Measurements from ENCODE around the gene SNF8. TPM values are rescaled to one million over a fixed set of nuclear protein-coding genes. Genes with fewer than 3 reads are reported as not detected.

Gene SNF8
- total and polyA plus RNA-seq, 9 of the 15 experiments (the other 6 are each of a cell fraction or from before 2014, with no cell fraction given) = 6.9 to 149 (median 117) TPM

DNA sequence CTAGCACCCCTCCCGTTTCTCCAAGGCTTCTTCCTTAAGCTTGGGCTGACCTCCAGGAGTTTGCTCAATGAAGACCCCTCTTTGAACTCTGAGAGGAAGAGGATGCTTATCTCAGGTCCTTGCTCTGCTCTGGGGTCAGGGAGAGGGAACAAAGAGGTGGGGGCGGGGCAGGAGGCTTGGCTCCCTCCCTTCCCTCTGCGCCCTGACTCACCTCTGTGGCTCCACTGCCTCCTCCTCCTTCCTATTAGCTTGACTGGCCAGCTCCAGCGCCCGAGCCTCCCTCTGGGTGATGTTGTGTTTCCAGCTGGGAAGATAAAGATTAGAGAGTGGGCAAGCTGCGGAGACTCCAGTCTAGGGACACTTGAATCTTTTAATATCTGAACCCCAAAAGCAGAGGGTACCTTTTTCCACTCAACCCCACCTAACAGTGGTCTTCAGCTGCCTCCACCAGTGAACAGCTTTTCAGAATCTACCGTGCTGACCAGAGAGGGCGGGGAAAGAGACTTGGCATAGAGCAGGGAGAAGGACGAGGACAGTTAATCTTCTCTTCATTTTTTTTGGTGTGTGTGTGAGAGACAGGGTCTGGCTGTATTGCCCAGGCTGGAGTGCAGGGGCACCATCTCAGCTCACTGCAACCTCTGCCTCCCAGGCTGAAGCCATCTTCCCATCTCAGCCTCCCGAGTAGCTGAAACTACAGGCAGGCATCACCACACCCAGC is 17.0 kb upstream of the SNF8 start:
- 14% methylated on average over 7 of the region's 10 CpGs for WGBS (ENCODE audit: insufficient coverage, low coverage, missing lambda C conversion rate)
- no peaks in the 10 kb centered on the region for H3K9me1 ChIP-seq (ENCODE audit: control insufficient read depth, insufficient read depth, low read length)
- H3K36me3 ChIP-seq (ENCODE audit: control insufficient read depth, insufficient read depth, low read length) = no peaks in the 10 kb centered on the region
- ChIA-PET CTCF (ENCODE audit: low intra/inter-chr PET ratio) (no interaction called here), POLR2A (interaction anchor here (0.8 to 4.7 kb wide), 8 partner anchors 9 to 67 kb away, joined by 3 to 31 read pairs (median 4); partner anchors contain the start of gene SNF8)
- ATAC-seq (peak; percentile 97), FAIRE-seq (peak; percentile 85), DNase-seq (ENCODE audit: extremely low read depth in 1 of 4, low spot score in 3 of 4) (peak; percentile 77 to 89 (median 81))
- H3K27ac ChIP-seq (ENCODE audit: extremely low read depth, low read depth, low read length) = no peak overlapping the region
- H3K79me2 ChIP-seq (ENCODE audit: control insufficient read depth, insufficient read depth, low read length) = no peaks in the 10 kb centered on the region
- H4K20me1 ChIP-seq (replicated peaks; ENCODE audit: control insufficient read depth, insufficient read depth, low read length) = no peaks in the 10 kb centered on the region
- no TSS peak for BruUV-seq (replicated peaks)
- H3K9ac ChIP-seq (ENCODE audit: insufficient read depth in 1 of 2, low read depth in 2 of 2, low read length in 2 of 2) = peak overlapping the region in 1 of 2 experiments; percentile 81; a peak in 2 of 4 replicates
- no peaks in the 10 kb centered on the region for H3K27me3 ChIP-seq (ENCODE audit: control insufficient read depth in 2 of 2, insufficient read depth in 2 of 2, low read length in 2 of 2)
- peak overlapping the region; percentile 45 for H3K4me2 ChIP-seq (ENCODE audit: insufficient read depth, low read length)
- H3K4me1 ChIP-seq (replicated peaks in 1 of 2; ENCODE audit: control insufficient read depth in 2 of 2, insufficient read depth in 2 of 2, low read length in 2 of 2) = peaks cover 17 to 19% of the 10 kb centered on the region in 2 experiments
- in situ Hi-C loops (cut with MboI) = no loop called here
- intact Hi-C loops (cut with micrococcal nuclease) = no loop called here
- no peak overlapping the region for H3K4me3 ChIP-seq
- peak overlapping the region; percentile 88 for H2AFZ ChIP-seq (ENCODE audit: low read depth, low read length)
- no peaks in the 10 kb centered on the region for H3K9me3 ChIP-seq (replicated peaks; ENCODE audit: control insufficient read depth, insufficient read depth, low read depth, low read length)
- TF ChIP-seq NRF1 (conservative IDR thresholded peaks at IDR 0.05 in 1 of 2, IDR thresholded peaks at IDR 0.05 in 1 of 2) (peak in 1 of 2 experiments; percentile 14; a peak in 1 of 4 replicates), REST (IDR thresholded peaks at IDR 0.05; ENCODE audit: borderline replicate concordance) (0 out of 2 replicates have a peak, but pooled peaks have one; percentile 31), REST (CRISPR knock-in tag; IDR thresholded peaks at IDR 0.05; ENCODE audit: low read depth) (no peak), SMARCA4 (IDR thresholded peaks at IDR 0.05) (peak; percentile 70; the same call in 1 of the 2 replicates), CREM (IDR thresholded peaks at IDR 0.05; ENCODE audit: low read depth) (0 out of 2 replicates have a peak, but pooled peaks have one; percentile 22), BCOR (IDR thresholded peaks at IDR 0.05) (peak; percentile 43; the same call in 1 of the 2 replicates), FOSL1 (tag; conservative IDR thresholded peaks at IDR 0.05) (peak; percentile 85), MTA2 (IDR thresholded peaks at IDR 0.05; ENCODE audit: low read depth) (no peak), CBFA2T3 (IDR thresholded peaks at IDR 0.05) (peak; percentile 42; the same call in 1 of the 2 replicates), DPF2 (IDR thresholded peaks at IDR 0.05) (peak; percentile 77)
- TF ChIP-seq, protein P1, sequence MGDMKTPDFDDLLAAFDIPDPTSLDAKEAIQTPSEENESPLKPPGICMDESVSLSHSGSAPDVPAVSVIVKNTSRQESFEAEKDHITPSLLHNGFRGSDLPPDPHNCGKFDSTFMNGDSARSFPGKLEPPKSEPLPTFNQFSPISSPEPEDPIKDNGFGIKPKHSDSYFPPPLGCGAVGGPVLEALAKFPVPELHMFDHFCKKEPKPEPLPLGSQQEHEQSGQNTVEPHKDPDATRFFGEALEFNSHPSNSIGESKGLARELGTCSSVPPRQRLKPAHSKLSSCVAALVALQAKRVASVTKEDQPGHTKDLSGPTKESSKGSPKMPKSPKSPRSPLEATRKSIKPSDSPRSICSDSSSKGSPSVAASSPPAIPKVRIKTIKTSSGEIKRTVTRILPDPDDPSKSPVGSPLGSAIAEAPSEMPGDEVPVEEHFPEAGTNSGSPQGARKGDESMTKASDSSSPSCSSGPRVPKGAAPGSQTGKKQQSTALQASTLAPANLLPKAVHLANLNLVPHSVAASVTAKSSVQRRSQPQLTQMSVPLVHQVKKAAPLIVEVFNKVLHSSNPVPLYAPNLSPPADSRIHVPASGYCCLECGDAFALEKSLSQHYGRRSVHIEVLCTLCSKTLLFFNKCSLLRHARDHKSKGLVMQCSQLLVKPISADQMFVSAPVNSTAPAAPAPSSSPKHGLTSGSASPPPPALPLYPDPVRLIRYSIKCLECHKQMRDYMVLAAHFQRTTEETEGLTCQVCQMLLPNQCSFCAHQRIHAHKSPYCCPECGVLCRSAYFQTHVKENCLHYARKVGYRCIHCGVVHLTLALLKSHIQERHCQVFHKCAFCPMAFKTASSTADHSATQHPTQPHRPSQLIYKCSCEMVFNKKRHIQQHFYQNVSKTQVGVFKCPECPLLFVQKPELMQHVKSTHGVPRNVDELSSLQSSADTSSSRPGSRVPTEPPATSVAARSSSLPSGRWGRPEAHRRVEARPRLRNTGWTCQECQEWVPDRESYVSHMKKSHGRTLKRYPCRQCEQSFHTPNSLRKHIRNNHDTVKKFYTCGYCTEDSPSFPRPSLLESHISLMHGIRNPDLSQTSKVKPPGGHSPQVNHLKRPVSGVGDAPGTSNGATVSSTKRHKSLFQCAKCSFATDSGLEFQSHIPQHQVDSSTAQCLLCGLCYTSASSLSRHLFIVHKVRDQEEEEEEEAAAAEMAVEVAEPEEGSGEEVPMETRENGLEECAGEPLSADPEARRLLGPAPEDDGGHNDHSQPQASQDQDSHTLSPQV (IDR thresholded peaks at IDR 0.05) = no peak
